Measurements from ENCODE around the gene TPPP2. TPM values are rescaled to one million over a fixed set of nuclear protein-coding genes. Genes with fewer than 3 reads are reported as not detected.
"Not testable (repeated sequence)": the region's sequence is repeated elsewhere in the genome, so short reads cannot be mapped to it uniquely, and the experiment has no call there.

TPPP2 gene
- total and polyA plus RNA-seq, 4 experiments from 2014 or later: not detected

DNA sequence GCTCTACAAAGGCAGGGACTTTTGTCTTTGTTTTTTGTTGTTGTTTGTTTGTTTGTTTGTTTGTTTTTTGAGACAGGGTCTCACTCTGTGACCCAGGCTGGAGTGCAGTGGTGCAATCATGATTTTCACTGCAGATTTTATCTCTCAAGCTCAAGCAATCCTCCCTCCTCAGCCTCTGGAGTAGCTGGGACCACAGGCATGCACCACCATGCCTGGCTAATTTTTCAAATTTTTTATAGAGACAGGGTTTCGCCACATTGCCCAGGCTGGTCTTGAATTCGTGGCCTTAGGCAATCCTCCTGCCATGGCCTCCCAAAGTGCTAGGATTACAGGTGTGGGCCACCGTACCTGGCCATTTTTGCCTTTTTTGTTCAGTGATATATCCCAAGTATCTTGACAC lies 10.9 kb downstream of the TPPP2 start:
- not testable (repeated sequence) for H3K9me3 Mint-ChIP-seq

GRCh38 chr14:21041676-21042433 lies 11.8 kb downstream of the TPPP2 start, which contains the start of gene RNASE7:
TSS of gene RNASE7 (plus strand) at chr14:21042362. CDS start at chr14:21042993, 631 bp downstream.
- Histone ChIP-seq H3K4me1 (ENCODE audit: insufficient read depth, low read length) (peaks cover 18% of the 10 kb centered on the region), H3K4me3 (ENCODE audit: low read length in 2 of 2) (no peak within 1 kb of the TSS), H3K27ac (ENCODE audit: low read depth, low read length) (no peak within 1 kb of the TSS), H3K9me3 (ENCODE audit: control insufficient read depth in 1 of 2, low read length in 2 of 2) (no peaks in the 10 kb centered on the region), H3K36me3 (ENCODE audit: insufficient read depth, low read length) (no peaks in the 10 kb centered on the region), H3K27me3 (ENCODE audit: insufficient read depth, low read length) (no peaks in the 10 kb centered on the region)
- POLR2A ChIA-PET (ENCODE audit: partially characterized antibody): no interaction called here
- Mint-ChIP-seq H3K4me3 (peak within 1 kb of the TSS in 1 of 8 donors; percentile 3), H3K9me3 (no peaks in the 10 kb centered on the region), H3K36me3 (no peaks in the 10 kb centered on the region), H3K4me1 (peaks cover 11 to 40% (median 18%) of the 10 kb centered on the region in 4 donors), H3K27ac (peak within 1 kb of the TSS in 4 of 7 donors; percentile 58 to 73 (median 68)), H3K27me3 (no peaks in the 10 kb centered on the region)
- intact Hi-C loops (cut with micrococcal nuclease): no loop called here
- DNase-seq: no peak
- CTCF ChIA-PET (ENCODE audit: partially characterized antibody): interaction anchor here (0.6 to 6.9 kb wide), 3 partner anchors 10 to 30 kb away, joined by 3 to 349 read pairs (median 3); no protein-coding TSS in a partner anchor

More for the DNA sequence above, 10.9 kb downstream of the TPPP2 start:
- H3K36me3 ChIP-seq (ENCODE audit: insufficient read depth, low read length); H3K4me3 ChIP-seq (ENCODE audit: low read length in 2 of 2); H3K9me3 ChIP-seq (ENCODE audit: control insufficient read depth in 1 of 2, low read length in 2 of 2); DNase-seq; H3K36me3 Mint-ChIP-seq; H3K27me3 Mint-ChIP-seq; H3K27ac ChIP-seq (ENCODE audit: low read depth, low read length); H3K27ac Mint-ChIP-seq; H3K4me3 Mint-ChIP-seq; H3K27me3 ChIP-seq (ENCODE audit: insufficient read depth, low read length): not testable (repeated sequence)
- peaks cover 11 to 40% (median 18%) of the 10 kb centered on the region in 4 donors for H3K4me1 Mint-ChIP-seq
- ChIA-PET POLR2A (ENCODE audit: partially characterized antibody) (interaction anchor here (3.0 kb wide), 1 partner anchor 25 kb away, joined by 19 read pairs; no protein-coding TSS in a partner anchor), CTCF (ENCODE audit: partially characterized antibody) (interaction anchor here (1.0 to 6.9 kb wide), 6 partner anchors 9 to 68 kb away, joined by 3 to 349 read pairs (median 3); no protein-coding TSS in a partner anchor)
- intact Hi-C loops (cut with micrococcal nuclease): loop anchor here (1.0 kb wide), 1 partner anchor 27 kb away; no protein-coding TSS in a partner anchor
- H3K4me1 ChIP-seq (ENCODE audit: insufficient read depth, low read length): peaks cover 18% of the 10 kb centered on the region

GRCh38 chr14:21042918-21043317 lies 12.9 kb downstream of the TPPP2 start:
- H3K36me3 ChIP-seq (ENCODE audit: insufficient read depth, low read length): no peaks in the 10 kb centered on the region
- no peak for DNase-seq
- H3K27ac Mint-ChIP-seq: peak overlapping the region in 3 of 7 donors; percentile 58 to 72 (median 65)
- no peak overlapping the region for H3K4me3 ChIP-seq (ENCODE audit: low read length in 2 of 2)
- no peaks in the 10 kb centered on the region for H3K36me3 Mint-ChIP-seq
- H3K9me3 Mint-ChIP-seq: no peaks in the 10 kb centered on the region
- peaks cover 1% of the 10 kb centered on the region for H3K27me3 ChIP-seq (ENCODE audit: insufficient read depth, low read length)
- no peak overlapping the region for H3K4me3 Mint-ChIP-seq
- H3K9me3 ChIP-seq (ENCODE audit: control insufficient read depth in 1 of 2, low read length in 2 of 2): no peaks in the 10 kb centered on the region
- peaks cover 11 to 40% (median 18%) of the 10 kb centered on the region in 4 donors for H3K4me1 Mint-ChIP-seq
- H3K4me1 ChIP-seq (ENCODE audit: insufficient read depth, low read length): peaks cover 18% of the 10 kb centered on the region
- CTCF ChIA-PET (ENCODE audit: partially characterized antibody): interaction anchor here (1.6 to 6.9 kb wide), 5 partner anchors 10 to 62 kb away, joined by 4 to 349 read pairs (median 5); no protein-coding TSS in a partner anchor
- H3K27ac ChIP-seq (ENCODE audit: low read depth, low read length): no peak overlapping the region
- POLR2A ChIA-PET (ENCODE audit: partially characterized antibody): interaction anchor here (2.4 kb wide), 1 partner anchor 28 kb away, joined by 7 read pairs; no protein-coding TSS in a partner anchor
- intact Hi-C loops (cut with micrococcal nuclease): no loop called here
- H3K27me3 Mint-ChIP-seq: no peaks in the 10 kb centered on the region

- no peaks in the 10 kb centered on the region for H3K36me3 ChIP-seq (ENCODE audit: insufficient read depth, low read length)
- Mint-ChIP-seq H3K27ac (peak overlapping the region in 3 of 7 donors; percentile 45 to 72 (median 69)), H3K4me3 (peak overlapping the region in 1 of 8 donors; percentile 13), H3K27me3 (no peaks in the 10 kb centered on the region), H3K4me1 (peaks cover 11 to 40% (median 18%) of the 10 kb centered on the region in 4 donors), H3K36me3 (no peaks in the 10 kb centered on the region), H3K9me3 (no peaks in the 10 kb centered on the region)
- no peaks in the 10 kb centered on the region for H3K9me3 ChIP-seq (ENCODE audit: control insufficient read depth in 1 of 2, low read length in 2 of 2)
- ChIA-PET POLR2A (ENCODE audit: partially characterized antibody) (interaction anchor here (0.6 to 2.4 kb wide), 4 partner anchors 19 to 413 kb away, joined by 3 to 7 read pairs (median 6); partner anchors contain the start of gene NDRG2), CTCF (ENCODE audit: partially characterized antibody) (interaction anchor here (0.6 to 6.9 kb wide), 9 partner anchors 8 to 62 kb away, joined by 3 to 349 read pairs (median 4); partner anchors contain the start of gene TMEM253)
- H3K27me3 ChIP-seq (ENCODE audit: insufficient read depth, low read length): peaks cover 3% of the 10 kb centered on the region
- DNase-seq: no peak
- H3K4me3 ChIP-seq (ENCODE audit: low read length in 2 of 2): no peak overlapping the region
- no peak overlapping the region for H3K27ac ChIP-seq (ENCODE audit: low read depth, low read length)
- peaks cover 18% of the 10 kb centered on the region for H3K4me1 ChIP-seq (ENCODE audit: insufficient read depth, low read length)
- intact Hi-C loops (cut with micrococcal nuclease): no loop called here
These were observed 13.5 kb downstream of the TPPP2 start for GRCh38 chr14:21043387-21043973.

GRCh38 chr14:21043974-21044618 lies 14.1 kb downstream of the TPPP2 start:
- H3K4me1 Mint-ChIP-seq: peaks cover 11 to 40% (median 18%) of the 10 kb centered on the region in 4 donors
- H3K27ac Mint-ChIP-seq: peak overlapping the region; percentile 38 to 90 (median 75)
- H3K4me1 ChIP-seq (ENCODE audit: insufficient read depth, low read length): peaks cover 18% of the 10 kb centered on the region
- H3K4me3 Mint-ChIP-seq: peak overlapping the region in 7 of 8 donors; percentile 15 to 61 (median 53)
- no peaks in the 10 kb centered on the region for H3K36me3 Mint-ChIP-seq
- intact Hi-C loops (cut with micrococcal nuclease): no loop called here
- ChIA-PET POLR2A (ENCODE audit: partially characterized antibody) (interaction anchor here (0.6 to 2.4 kb wide), 5 partner anchors 20 to 412 kb away, joined by 3 to 7 read pairs (median 6); partner anchors contain the start of gene NDRG2), CTCF (ENCODE audit: partially characterized antibody) (interaction anchor here (0.6 to 6.9 kb wide), 9 partner anchors 9 to 61 kb away, joined by 3 to 349 read pairs (median 4); partner anchors contain the start of gene TMEM253)
- H3K9me3 ChIP-seq (ENCODE audit: control insufficient read depth in 1 of 2, low read length in 2 of 2): no peaks in the 10 kb centered on the region
- no peak overlapping the region for H3K4me3 ChIP-seq (ENCODE audit: low read length in 2 of 2)
- H3K9me3 Mint-ChIP-seq: no peaks in the 10 kb centered on the region
- no peaks in the 10 kb centered on the region for H3K36me3 ChIP-seq (ENCODE audit: insufficient read depth, low read length)
- no peak overlapping the region for H3K27ac ChIP-seq (ENCODE audit: low read depth, low read length)
- H3K27me3 ChIP-seq (ENCODE audit: insufficient read depth, low read length): peaks cover 3% of the 10 kb centered on the region
- peaks cover 0 to 1% of the 10 kb centered on the region in 2 donors for H3K27me3 Mint-ChIP-seq
- peak; percentile 12 to 47 (median 26) for DNase-seq

DNA sequence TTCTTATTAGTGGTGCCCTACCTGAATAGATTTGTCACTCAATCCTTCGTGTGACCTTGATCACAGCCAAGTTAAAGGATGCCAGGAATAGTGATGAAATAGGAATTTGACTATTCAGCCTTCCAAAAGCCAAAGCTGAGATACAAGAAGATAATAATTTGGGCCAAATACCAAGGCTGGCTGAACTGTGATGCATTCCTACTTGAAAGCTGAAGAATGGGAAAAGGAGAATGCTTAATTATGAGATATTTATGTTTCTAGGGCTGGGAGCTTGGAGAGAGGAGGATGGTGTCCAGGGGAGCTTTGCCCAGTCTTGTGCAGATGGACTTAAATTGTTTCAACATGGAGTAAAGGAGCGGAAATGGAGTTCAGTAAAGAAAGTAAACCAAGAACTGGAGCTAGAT lies 17.4 kb downstream of the TPPP2 start:
- intact Hi-C loops (cut with micrococcal nuclease): no loop called here
- CTCF ChIA-PET (ENCODE audit: partially characterized antibody): interaction anchor here (0.6 to 3.9 kb wide), 8 partner anchors 14 to 231 kb away, joined by 3 to 36 read pairs (median 6); no protein-coding TSS in a partner anchor
- H3K27ac ChIP-seq (ENCODE audit: low read depth, low read length): no peak overlapping the region
- DNase-seq: no peak
- peaks cover 11 to 28% (median 18%) of the 10 kb centered on the region in 4 donors for H3K4me1 Mint-ChIP-seq
- POLR2A ChIA-PET (ENCODE audit: partially characterized antibody): interaction anchor here (0.9 kb wide), 1 partner anchor 57 kb away, joined by 4 read pairs; no protein-coding TSS in a partner anchor
- no peaks in the 10 kb centered on the region for H3K9me3 ChIP-seq (ENCODE audit: control insufficient read depth in 1 of 2, low read length in 2 of 2)
- H3K36me3 Mint-ChIP-seq: no peaks in the 10 kb centered on the region
- no peaks in the 10 kb centered on the region for H3K36me3 ChIP-seq (ENCODE audit: insufficient read depth, low read length)
- H3K27me3 Mint-ChIP-seq: peaks cover 0 to 8% of the 10 kb centered on the region in 2 donors
- H3K9me3 Mint-ChIP-seq: no peaks in the 10 kb centered on the region
- H3K4me3 ChIP-seq (ENCODE audit: low read length in 2 of 2): no peak overlapping the region
- no peak overlapping the region for H3K4me3 Mint-ChIP-seq
- H3K4me1 ChIP-seq (ENCODE audit: insufficient read depth, low read length): peaks cover 18% of the 10 kb centered on the region
- H3K27me3 ChIP-seq (ENCODE audit: insufficient read depth, low read length): peaks cover 3% of the 10 kb centered on the region
- H3K27ac Mint-ChIP-seq: no peak overlapping the region
